ENCODE data around the gene KCNQ2. TPM values are rescaled to one million over a fixed set of nuclear protein-coding genes. Genes with fewer than 3 reads are reported as not detected.
A peak's percentile ranks its signal among the peaks of the same experiment; 100 is the strongest.

KCNQ2 gene
- total and polyA plus RNA-seq, 2 experiments from 2014 or later: 68.5 to 92.4 TPM

DNA sequence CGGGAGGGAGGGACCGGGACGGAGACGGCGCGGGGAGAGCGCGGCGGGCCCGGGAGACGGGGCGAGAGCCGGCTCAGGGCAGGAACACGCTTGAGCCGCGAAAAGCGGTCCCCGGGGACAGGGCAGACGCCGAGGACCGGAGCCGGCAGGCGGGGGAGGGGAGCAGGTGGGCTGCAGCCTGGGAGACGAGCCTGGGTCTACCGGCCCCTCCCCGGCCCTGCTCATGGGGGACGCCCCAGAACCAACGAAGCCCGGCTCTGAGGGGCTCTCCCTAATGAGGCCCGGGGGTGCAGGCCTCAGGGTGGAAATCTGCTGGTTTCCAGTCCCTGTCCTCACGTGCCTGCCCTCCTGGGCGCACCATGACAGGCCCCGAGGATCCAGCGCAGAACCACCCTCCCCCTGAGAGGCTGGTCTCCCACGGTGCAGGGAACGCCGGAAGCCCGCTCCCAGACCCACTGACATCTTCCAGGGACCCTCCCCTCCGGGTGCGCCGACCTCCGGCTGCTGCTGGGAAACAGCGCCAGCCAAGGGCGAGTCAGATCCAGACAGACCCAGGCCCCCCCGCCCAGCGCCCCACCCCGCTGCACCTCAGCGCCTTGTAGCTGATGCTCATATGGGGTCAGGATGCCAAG lies 27.0 kb upstream of the KCNQ2 start:
- Mint-ChIP-seq H3K36me3 (ENCODE audit: low read depth) (no peaks in the 10 kb centered on the region), H3K27me3 (ENCODE audit: insufficient read depth, low read depth, poor library complexity) (peaks cover 28% of the 10 kb centered on the region), H3K27ac (no peak overlapping the region), H3K9me3 (0 out of 3 replicates have a peak, but pooled peaks cover 5% of the 10 kb centered on the region), H3K4me1 (peaks cover 5% of the 10 kb centered on the region; the same call in 2 of the 3 replicates), H3K4me3 (peak overlapping the region; percentile 57)
- no peaks in the 10 kb centered on the region for H3F3A ChIP-seq (replicated peaks; ENCODE audit: low read depth)
- H3K36me3 ChIP-seq (ENCODE audit: insufficient read depth): no peaks in the 10 kb centered on the region
- ATAC-seq (peak; percentile 9; the same call in 2 of the 3 replicates), DNase-seq (ENCODE audit: low spot score) (no peak)
- peak overlapping the region; percentile 80 for H3K4me2 ChIP-seq
- no peaks in the 10 kb centered on the region for H3K79me2 ChIP-seq (replicated peaks; ENCODE audit: insufficient read depth)
- peaks cover 20% of the 10 kb centered on the region for H3K4me1 ChIP-seq (ENCODE audit: insufficient read depth)
- peaks cover 36% of the 10 kb centered on the region for H3K27me3 ChIP-seq (ENCODE audit: insufficient read depth)
- 0 out of 2 replicates have a peak overlapping the region, but pooled peaks have one; percentile 66 for H2AFZ ChIP-seq
- TF ChIP-seq, protein P1, sequence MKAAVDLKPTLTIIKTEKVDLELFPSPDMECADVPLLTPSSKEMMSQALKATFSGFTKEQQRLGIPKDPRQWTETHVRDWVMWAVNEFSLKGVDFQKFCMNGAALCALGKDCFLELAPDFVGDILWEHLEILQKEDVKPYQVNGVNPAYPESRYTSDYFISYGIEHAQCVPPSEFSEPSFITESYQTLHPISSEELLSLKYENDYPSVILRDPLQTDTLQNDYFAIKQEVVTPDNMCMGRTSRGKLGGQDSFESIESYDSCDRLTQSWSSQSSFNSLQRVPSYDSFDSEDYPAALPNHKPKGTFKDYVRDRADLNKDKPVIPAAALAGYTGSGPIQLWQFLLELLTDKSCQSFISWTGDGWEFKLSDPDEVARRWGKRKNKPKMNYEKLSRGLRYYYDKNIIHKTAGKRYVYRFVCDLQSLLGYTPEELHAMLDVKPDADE (IDR thresholded peaks at IDR 0.05): no peak
- TF ChIP-seq CREB1 (CRISPR knock-in tag; IDR thresholded peaks at IDR 0.05; ENCODE audit: low read depth) (no peak), EZH2 (IDR thresholded peaks at IDR 0.05; ENCODE audit: low read depth, unreplicated experiment) (no peak), POLR2AphosphoS5 (IDR thresholded peaks at IDR 0.05; ENCODE audit: low read depth) (no peak), STAT1 (IDR thresholded peaks at IDR 0.05; ENCODE audit: unreplicated experiment) (no peak), ZNF331 (CRISPR knock-in tag; IDR thresholded peaks at IDR 0.05; ENCODE audit: low read depth) (no peak), ZNF114 (CRISPR knock-in tag; IDR thresholded peaks at IDR 0.05) (no peak), NANOG (IDR thresholded peaks at IDR 0.05; ENCODE audit: borderline replicate concordance) (no peak), EZH2phosphoT487 (IDR thresholded peaks at IDR 0.05; ENCODE audit: unreplicated experiment) (no peak), JUNB (IDR thresholded peaks at IDR 0.05; ENCODE audit: unreplicated experiment) (no peak)
- TF ChIP-seq, protein P2, sequence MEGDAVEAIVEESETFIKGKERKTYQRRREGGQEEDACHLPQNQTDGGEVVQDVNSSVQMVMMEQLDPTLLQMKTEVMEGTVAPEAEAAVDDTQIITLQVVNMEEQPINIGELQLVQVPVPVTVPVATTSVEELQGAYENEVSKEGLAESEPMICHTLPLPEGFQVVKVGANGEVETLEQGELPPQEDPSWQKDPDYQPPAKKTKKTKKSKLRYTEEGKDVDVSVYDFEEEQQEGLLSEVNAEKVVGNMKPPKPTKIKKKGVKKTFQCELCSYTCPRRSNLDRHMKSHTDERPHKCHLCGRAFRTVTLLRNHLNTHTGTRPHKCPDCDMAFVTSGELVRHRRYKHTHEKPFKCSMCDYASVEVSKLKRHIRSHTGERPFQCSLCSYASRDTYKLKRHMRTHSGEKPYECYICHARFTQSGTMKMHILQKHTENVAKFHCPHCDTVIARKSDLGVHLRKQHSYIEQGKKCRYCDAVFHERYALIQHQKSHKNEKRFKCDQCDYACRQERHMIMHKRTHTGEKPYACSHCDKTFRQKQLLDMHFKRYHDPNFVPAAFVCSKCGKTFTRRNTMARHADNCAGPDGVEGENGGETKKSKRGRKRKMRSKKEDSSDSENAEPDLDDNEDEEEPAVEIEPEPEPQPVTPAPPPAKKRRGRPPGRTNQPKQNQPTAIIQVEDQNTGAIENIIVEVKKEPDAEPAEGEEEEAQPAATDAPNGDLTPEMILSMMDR (conservative IDR thresholded peaks at IDR 0.05; ENCODE audit: low read depth in 2 of 2): no peak
- TF ChIP-seq, protein P3, sequence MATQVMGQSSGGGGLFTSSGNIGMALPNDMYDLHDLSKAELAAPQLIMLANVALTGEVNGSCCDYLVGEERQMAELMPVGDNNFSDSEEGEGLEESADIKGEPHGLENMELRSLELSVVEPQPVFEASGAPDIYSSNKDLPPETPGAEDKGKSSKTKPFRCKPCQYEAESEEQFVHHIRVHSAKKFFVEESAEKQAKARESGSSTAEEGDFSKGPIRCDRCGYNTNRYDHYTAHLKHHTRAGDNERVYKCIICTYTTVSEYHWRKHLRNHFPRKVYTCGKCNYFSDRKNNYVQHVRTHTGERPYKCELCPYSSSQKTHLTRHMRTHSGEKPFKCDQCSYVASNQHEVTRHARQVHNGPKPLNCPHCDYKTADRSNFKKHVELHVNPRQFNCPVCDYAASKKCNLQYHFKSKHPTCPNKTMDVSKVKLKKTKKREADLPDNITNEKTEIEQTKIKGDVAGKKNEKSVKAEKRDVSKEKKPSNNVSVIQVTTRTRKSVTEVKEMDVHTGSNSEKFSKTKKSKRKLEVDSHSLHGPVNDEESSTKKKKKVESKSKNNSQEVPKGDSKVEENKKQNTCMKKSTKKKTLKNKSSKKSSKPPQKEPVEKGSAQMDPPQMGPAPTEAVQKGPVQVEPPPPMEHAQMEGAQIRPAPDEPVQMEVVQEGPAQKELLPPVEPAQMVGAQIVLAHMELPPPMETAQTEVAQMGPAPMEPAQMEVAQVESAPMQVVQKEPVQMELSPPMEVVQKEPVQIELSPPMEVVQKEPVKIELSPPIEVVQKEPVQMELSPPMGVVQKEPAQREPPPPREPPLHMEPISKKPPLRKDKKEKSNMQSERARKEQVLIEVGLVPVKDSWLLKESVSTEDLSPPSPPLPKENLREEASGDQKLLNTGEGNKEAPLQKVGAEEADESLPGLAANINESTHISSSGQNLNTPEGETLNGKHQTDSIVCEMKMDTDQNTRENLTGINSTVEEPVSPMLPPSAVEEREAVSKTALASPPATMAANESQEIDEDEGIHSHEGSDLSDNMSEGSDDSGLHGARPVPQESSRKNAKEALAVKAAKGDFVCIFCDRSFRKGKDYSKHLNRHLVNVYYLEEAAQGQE (IDR thresholded peaks at IDR 0.05; ENCODE audit: unreplicated experiment): no peak
- TF ChIP-seq, protein P4, sequence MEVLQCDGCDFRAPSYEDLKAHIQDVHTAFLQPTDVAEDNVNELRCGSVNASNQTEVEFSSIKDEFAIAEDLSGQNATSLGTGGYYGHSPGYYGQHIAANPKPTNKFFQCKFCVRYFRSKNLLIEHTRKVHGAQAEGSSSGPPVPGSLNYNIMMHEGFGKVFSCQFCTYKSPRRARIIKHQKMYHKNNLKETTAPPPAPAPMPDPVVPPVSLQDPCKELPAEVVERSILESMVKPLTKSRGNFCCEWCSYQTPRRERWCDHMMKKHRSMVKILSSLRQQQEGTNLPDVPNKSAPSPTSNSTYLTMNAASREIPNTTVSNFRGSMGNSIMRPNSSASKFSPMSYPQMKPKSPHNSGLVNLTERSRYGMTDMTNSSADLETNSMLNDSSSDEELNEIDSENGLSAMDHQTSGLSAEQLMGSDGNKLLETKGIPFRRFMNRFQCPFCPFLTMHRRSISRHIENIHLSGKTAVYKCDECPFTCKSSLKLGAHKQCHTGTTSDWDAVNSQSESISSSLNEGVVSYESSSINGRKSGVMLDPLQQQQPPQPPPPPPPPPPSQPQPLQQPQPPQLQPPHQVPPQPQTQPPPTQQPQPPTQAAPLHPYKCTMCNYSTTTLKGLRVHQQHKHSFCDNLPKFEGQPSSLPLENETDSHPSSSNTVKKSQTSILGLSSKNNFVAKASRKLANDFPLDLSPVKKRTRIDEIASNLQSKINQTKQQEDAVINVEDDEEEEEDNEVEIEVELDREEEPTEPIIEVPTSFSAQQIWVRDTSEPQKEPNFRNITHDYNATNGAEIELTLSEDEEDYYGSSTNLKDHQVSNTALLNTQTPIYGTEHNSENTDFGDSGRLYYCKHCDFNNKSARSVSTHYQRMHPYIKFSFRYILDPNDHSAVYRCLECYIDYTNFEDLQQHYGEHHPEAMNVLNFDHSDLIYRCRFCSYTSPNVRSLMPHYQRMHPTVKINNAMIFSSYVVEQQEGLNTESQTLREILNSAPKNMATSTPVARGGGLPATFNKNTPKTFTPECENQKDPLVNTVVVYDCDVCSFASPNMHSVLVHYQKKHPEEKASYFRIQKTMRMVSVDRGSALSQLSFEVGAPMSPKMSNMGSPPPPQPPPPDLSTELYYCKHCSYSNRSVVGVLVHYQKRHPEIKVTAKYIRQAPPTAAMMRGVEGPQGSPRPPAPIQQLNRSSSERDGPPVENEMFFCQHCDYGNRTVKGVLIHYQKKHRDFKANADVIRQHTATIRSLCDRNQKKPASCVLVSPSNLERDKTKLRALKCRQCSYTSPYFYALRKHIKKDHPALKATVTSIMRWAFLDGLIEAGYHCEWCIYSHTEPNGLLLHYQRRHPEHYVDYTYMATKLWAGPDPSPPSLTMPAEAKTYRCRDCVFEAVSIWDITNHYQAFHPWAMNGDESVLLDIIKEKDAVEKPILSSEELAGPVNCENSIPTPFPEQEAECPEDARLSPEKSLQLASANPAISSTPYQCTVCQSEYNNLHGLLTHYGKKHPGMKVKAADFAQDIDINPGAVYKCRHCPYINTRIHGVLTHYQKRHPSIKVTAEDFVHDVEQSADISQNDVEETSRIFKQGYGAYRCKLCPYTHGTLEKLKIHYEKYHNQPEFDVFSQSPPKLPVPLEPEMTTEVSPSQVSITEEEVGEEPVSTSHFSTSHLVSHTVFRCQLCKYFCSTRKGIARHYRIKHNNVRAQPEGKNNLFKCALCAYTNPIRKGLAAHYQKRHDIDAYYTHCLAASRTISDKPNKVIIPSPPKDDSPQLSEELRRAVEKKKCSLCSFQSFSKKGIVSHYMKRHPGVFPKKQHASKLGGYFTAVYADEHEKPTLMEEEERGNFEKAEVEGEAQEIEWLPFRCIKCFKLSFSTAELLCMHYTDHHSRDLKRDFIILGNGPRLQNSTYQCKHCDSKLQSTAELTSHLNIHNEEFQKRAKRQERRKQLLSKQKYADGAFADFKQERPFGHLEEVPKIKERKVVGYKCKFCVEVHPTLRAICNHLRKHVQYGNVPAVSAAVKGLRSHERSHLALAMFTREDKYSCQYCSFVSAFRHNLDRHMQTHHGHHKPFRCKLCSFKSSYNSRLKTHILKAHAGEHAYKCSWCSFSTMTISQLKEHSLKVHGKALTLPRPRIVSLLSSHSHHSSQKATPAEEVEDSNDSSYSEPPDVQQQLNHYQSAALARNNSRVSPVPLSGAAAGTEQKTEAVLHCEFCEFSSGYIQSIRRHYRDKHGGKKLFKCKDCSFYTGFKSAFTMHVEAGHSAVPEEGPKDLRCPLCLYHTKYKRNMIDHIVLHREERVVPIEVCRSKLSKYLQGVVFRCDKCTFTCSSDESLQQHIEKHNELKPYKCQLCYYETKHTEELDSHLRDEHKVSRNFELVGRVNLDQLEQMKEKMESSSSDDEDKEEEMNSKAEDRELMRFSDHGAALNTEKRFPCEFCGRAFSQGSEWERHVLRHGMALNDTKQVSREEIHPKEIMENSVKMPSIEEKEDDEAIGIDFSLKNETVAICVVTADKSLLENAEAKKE (CRISPR knock-in tag; IDR thresholded peaks at IDR 0.05): no peak
- H3K4me3 ChIP-seq: peak overlapping the region; percentile 56
- H4K20me1 ChIP-seq (replicated peaks; ENCODE audit: insufficient read depth): no peaks in the 10 kb centered on the region
- H3K9me2 ChIP-seq (ENCODE audit: insufficient read depth): no peaks in the 10 kb centered on the region
- no peak overlapping the region for H3K27ac ChIP-seq (ENCODE audit: low read depth)

Data from GM23338 (cell line).